ENCODE results near the gene PLA2G6.

DNA sequence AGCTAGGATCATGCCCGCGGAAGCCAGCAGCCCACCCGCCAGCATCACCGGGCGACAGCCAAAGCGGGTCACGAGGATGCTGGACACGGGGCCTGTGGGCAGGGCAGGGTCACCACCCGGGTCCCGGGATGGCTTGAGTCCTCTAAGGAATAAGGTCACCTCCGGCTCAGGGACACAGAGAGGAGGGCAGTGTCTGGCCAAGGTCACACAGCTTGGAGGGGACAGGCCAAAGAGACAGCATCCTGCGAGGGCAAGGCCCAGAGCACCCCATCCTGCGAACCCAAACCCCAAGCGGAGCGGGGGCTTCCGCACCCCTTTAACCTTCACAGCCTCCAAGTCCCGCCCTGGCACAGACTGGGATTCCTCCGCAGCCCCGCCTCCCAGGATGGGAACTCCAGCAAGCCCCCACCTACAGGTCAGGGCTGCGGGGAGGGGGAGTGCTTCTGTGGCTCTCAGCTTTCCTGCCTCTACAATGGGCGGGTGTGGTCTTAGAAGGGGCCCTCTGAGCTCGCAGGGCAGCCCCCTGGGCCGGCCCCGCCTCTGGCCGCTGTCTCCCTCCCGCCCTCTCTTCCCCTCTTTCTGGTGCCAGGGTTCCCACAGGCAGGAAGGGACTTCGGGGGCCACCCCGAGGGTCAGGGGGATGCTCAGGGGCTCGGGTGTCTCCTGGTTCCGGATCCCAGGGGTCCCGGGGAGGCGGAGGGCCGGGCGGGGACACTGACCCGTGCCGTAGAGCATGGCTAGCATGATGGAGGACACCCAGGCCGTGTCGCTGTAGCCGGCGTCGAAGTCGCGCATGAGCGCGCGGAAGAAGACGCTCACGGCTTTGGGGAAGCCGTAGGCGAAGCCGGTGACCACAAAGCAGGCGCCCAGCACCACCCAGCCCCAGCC is 99.4 kb downstream of the PLA2G6 start:
- TF ChIP-seq, protein P1, sequence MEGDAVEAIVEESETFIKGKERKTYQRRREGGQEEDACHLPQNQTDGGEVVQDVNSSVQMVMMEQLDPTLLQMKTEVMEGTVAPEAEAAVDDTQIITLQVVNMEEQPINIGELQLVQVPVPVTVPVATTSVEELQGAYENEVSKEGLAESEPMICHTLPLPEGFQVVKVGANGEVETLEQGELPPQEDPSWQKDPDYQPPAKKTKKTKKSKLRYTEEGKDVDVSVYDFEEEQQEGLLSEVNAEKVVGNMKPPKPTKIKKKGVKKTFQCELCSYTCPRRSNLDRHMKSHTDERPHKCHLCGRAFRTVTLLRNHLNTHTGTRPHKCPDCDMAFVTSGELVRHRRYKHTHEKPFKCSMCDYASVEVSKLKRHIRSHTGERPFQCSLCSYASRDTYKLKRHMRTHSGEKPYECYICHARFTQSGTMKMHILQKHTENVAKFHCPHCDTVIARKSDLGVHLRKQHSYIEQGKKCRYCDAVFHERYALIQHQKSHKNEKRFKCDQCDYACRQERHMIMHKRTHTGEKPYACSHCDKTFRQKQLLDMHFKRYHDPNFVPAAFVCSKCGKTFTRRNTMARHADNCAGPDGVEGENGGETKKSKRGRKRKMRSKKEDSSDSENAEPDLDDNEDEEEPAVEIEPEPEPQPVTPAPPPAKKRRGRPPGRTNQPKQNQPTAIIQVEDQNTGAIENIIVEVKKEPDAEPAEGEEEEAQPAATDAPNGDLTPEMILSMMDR (IDR thresholded peaks at IDR 0.05) = no peak
- no peak for TF ChIP-seq POLR2AphosphoS5 (IDR thresholded peaks at IDR 0.05)
- TF ChIP-seq EP300 (IDR thresholded peaks at IDR 0.05) = no peak

All from stomach (tissue), 4 donors.